ENCODE measurements around the gene EXOC6. TPM values are rescaled to one million over a fixed set of nuclear protein-coding genes. Genes with fewer than 3 reads are reported as not detected.

Gene EXOC6
- total RNA-seq, 1 experiment from 2014 or later: 17.0 TPM

GRCh38 chr10:93069245-93069561 lies 220.9 kb downstream of the EXOC6 start:
- TF ChIP-seq TCF7L2 (IDR thresholded peaks at IDR 0.05; ENCODE audit: low read depth, low read length) (no peak), SIN3A (IDR thresholded peaks at IDR 0.05; ENCODE audit: borderline replicate concordance, insufficient read depth, low read depth, low read length) (no peak)
- intact Hi-C loops (cut with micrococcal nuclease; ENCODE audit: unreplicated experiment) (no loop called here), in situ Hi-C loops (cut with HindIII; ENCODE audit: low pct_unique_long_range_greater_than_20kb, low sequenced_read_pairs) (no loop called here)

DNA sequence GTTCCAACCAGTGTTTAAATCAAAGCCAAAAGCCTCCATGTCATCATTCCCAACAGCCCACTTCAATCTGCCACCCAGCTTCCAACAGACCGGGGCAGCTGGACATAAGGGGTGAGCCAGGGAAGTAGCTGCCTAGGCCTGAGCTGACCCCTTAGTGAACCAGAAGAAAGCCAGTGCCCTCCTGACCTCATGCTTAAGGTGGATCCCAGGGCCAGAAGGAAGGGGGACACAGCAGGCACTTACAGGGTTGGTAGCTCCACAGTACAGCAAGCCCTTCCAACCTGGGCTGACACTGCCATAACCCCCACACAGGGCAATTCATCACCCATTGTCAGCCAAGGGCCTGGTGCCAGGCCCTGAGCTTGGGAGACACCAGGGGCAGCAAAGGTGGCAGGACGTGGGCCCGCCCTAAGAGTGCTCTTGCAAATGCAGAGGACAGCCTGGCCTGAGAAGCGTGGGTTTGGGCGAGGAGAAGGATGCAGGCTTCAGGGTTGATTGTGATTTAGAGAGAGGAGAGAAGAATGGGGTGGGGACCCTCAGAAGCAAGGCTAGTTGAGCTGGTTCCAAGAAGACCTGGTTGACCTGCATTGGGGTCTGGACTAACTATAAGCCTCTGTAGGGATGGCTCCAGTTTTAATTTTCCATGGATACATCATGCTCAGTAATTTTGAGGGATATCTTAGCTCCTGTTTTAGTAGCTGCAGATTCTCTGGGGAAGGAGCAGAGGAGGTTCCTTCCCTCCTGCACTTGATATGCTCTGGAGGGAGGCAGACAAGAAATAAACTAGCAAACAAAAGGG lies 222.3 kb downstream of the EXOC6 start:
- Histone ChIP-seq H3K9me3 (ENCODE audit: control insufficient read depth, insufficient read depth, low read depth, low read length) (no peaks in the 10 kb centered on the region), H3K4me1 (ENCODE audit: control insufficient read depth, insufficient read depth, low read length) (peaks cover 16% of the 10 kb centered on the region), H3K36me3 (ENCODE audit: control insufficient read depth, insufficient read depth, low read length) (no peaks in the 10 kb centered on the region), H3K27me3 (ENCODE audit: control insufficient read depth, insufficient read depth, low read length) (peaks cover 32% of the 10 kb centered on the region), H3K27ac (ENCODE audit: low read length) (no peak overlapping the region), H3K4me3 (ENCODE audit: low read depth in 2 of 2, low read length in 2 of 2) (no peak overlapping the region)
- no peak for TF ChIP-seq POLR2AphosphoS5 (IDR thresholded peaks at IDR 0.05; ENCODE audit: low read depth, low read length)
- TF ChIP-seq, protein P1, sequence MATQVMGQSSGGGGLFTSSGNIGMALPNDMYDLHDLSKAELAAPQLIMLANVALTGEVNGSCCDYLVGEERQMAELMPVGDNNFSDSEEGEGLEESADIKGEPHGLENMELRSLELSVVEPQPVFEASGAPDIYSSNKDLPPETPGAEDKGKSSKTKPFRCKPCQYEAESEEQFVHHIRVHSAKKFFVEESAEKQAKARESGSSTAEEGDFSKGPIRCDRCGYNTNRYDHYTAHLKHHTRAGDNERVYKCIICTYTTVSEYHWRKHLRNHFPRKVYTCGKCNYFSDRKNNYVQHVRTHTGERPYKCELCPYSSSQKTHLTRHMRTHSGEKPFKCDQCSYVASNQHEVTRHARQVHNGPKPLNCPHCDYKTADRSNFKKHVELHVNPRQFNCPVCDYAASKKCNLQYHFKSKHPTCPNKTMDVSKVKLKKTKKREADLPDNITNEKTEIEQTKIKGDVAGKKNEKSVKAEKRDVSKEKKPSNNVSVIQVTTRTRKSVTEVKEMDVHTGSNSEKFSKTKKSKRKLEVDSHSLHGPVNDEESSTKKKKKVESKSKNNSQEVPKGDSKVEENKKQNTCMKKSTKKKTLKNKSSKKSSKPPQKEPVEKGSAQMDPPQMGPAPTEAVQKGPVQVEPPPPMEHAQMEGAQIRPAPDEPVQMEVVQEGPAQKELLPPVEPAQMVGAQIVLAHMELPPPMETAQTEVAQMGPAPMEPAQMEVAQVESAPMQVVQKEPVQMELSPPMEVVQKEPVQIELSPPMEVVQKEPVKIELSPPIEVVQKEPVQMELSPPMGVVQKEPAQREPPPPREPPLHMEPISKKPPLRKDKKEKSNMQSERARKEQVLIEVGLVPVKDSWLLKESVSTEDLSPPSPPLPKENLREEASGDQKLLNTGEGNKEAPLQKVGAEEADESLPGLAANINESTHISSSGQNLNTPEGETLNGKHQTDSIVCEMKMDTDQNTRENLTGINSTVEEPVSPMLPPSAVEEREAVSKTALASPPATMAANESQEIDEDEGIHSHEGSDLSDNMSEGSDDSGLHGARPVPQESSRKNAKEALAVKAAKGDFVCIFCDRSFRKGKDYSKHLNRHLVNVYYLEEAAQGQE (IDR thresholded peaks at IDR 0.05; ENCODE audit: insufficient read depth in 1 of 2, low read depth in 2 of 2, low read length in 1 of 2): no peak
- no peak for TF ChIP-seq SIN3A (IDR thresholded peaks at IDR 0.05; ENCODE audit: borderline replicate concordance, insufficient read depth, low read depth, low read length)
- TF ChIP-seq, protein P2, sequence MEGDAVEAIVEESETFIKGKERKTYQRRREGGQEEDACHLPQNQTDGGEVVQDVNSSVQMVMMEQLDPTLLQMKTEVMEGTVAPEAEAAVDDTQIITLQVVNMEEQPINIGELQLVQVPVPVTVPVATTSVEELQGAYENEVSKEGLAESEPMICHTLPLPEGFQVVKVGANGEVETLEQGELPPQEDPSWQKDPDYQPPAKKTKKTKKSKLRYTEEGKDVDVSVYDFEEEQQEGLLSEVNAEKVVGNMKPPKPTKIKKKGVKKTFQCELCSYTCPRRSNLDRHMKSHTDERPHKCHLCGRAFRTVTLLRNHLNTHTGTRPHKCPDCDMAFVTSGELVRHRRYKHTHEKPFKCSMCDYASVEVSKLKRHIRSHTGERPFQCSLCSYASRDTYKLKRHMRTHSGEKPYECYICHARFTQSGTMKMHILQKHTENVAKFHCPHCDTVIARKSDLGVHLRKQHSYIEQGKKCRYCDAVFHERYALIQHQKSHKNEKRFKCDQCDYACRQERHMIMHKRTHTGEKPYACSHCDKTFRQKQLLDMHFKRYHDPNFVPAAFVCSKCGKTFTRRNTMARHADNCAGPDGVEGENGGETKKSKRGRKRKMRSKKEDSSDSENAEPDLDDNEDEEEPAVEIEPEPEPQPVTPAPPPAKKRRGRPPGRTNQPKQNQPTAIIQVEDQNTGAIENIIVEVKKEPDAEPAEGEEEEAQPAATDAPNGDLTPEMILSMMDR (IDR thresholded peaks at IDR 0.05): no peak
- TF ChIP-seq TCF7L2 (IDR thresholded peaks at IDR 0.05; ENCODE audit: low read depth, low read length): no peak
- DNase-seq (ENCODE audit: low read depth, low spot score) (no peak), ATAC-seq (no peak)
- intact Hi-C loops (cut with micrococcal nuclease; ENCODE audit: unreplicated experiment): loop anchor here (10.0 kb wide), 1 partner anchor 186 kb away; no protein-coding TSS in a partner anchor
- BruUV-seq (replicated peaks): no TSS peak
- ChIA-PET POLR2A (no interaction called here), CTCF (interaction anchor here (0.8 to 1.0 kb wide), 2 partner anchors 19 to 47 kb away, joined by 3 to 5 read pairs; no protein-coding TSS in a partner anchor)
- in situ Hi-C loops (cut with HindIII; ENCODE audit: low pct_unique_long_range_greater_than_20kb, low sequenced_read_pairs): no loop called here

More at GRCh38 chr10:93069245-93069561, 220.9 kb downstream of the EXOC6 start:
- Histone ChIP-seq H3K27me3 (ENCODE audit: control insufficient read depth, insufficient read depth, low read length) (peaks cover 36% of the 10 kb centered on the region), H3K4me1 (ENCODE audit: control insufficient read depth, insufficient read depth, low read length) (peaks cover 18% of the 10 kb centered on the region), H3K27ac (ENCODE audit: low read length) (no peak overlapping the region), H3K36me3 (ENCODE audit: control insufficient read depth, insufficient read depth, low read length) (no peaks in the 10 kb centered on the region), H3K4me3 (ENCODE audit: low read depth in 2 of 2, low read length in 2 of 2) (no peak overlapping the region), H3K9me3 (ENCODE audit: control insufficient read depth, insufficient read depth, low read depth, low read length) (no peaks in the 10 kb centered on the region)
- POLR2A ChIA-PET: no interaction called here
- CTCF ChIA-PET: no interaction called here
- ATAC-seq: no peak
- no peak for DNase-seq (ENCODE audit: low read depth, low spot score)
- BruUV-seq (replicated peaks): no TSS peak

- H3K9me3 ChIP-seq (ENCODE audit: control insufficient read depth, insufficient read depth, low read depth, low read length): no peaks in the 10 kb centered on the region
- TF ChIP-seq, protein P2 (IDR thresholded peaks at IDR 0.05): no peak
- TF ChIP-seq TCF7L2 (IDR thresholded peaks at IDR 0.05; ENCODE audit: low read depth, low read length) (no peak), POLR2AphosphoS5 (IDR thresholded peaks at IDR 0.05; ENCODE audit: low read depth, low read length) (no peak), SIN3A (IDR thresholded peaks at IDR 0.05; ENCODE audit: borderline replicate concordance, insufficient read depth, low read depth, low read length) (no peak)
- TF ChIP-seq, protein P1 (IDR thresholded peaks at IDR 0.05; ENCODE audit: insufficient read depth in 1 of 2, low read depth in 2 of 2, low read length in 1 of 2): no peak
- DNase-seq (ENCODE audit: low read depth, low spot score) (no peak), ATAC-seq (no peak)
- peaks cover 34% of the 10 kb centered on the region for H3K27me3 ChIP-seq (ENCODE audit: control insufficient read depth, insufficient read depth, low read length)
- no TSS peak for BruUV-seq (replicated peaks)
- H3K4me3 ChIP-seq (ENCODE audit: low read depth in 2 of 2, low read length in 2 of 2): no peak overlapping the region
- CTCF ChIA-PET: interaction anchor here (0.8 to 1.0 kb wide), 2 partner anchors 20 to 46 kb away, joined by 3 to 5 read pairs; no protein-coding TSS in a partner anchor
- POLR2A ChIA-PET: no interaction called here
- H3K4me1 ChIP-seq (ENCODE audit: control insufficient read depth, insufficient read depth, low read length): peaks cover 13% of the 10 kb centered on the region
- H3K27ac ChIP-seq (ENCODE audit: low read length): no peak overlapping the region
- H3K36me3 ChIP-seq (ENCODE audit: control insufficient read depth, insufficient read depth, low read length): no peaks in the 10 kb centered on the region
- in situ Hi-C loops (cut with HindIII; ENCODE audit: low pct_unique_long_range_greater_than_20kb, low sequenced_read_pairs): no loop called here
- intact Hi-C loops (cut with micrococcal nuclease; ENCODE audit: unreplicated experiment): loop anchor here (10.0 kb wide), 1 partner anchor 186 kb away; no protein-coding TSS in a partner anchor
Measured at GRCh38 chr10:93071177-93071472, 222.8 kb downstream of the EXOC6 start.
